NAMALWA (cell line): ENCODE data around the gene GPR37L1.
A peak's percentile ranks its signal among the peaks of the same experiment; 100 is the strongest.
"Not testable (repeated sequence)": the region's sequence is repeated elsewhere in the genome, so short reads cannot be mapped to it uniquely, and the experiment has no call there.

Source experiments
- DNase-seq: peaks from one replicate; pipeline ENCODE4 v3.0.0-alpha.2; 2015; ENCODE audit warnings: low spot score

The GPR37L1 gene

GRCh38 chr1:202154766-202155477 is 32.2 kb downstream of the GPR37L1 start:
- DNase-seq, result peak; percentile 83

- peak; percentile 62 for DNase-seq
Measured at GRCh38 chr1:202155478-202156021, 32.8 kb downstream of the GPR37L1 start.

GRCh38 chr1:202156590-202156989 is 33.9 kb downstream of the GPR37L1 start:
- DNase-seq, result no peak

- DNase-seq, result no peak
Measured at GRCh38 chr1:202157945-202158344, 35.2 kb downstream of the GPR37L1 start.

GRCh38 chr1:202158810-202159533 is 36.3 kb downstream of the GPR37L1 start:
- DNase-seq, result peak; percentile 68

GRCh38 chr1:202159534-202160371 is 37.0 kb downstream of the GPR37L1 start:
- peak; percentile 70 for DNase-seq

GRCh38 chr1:202160377-202160940 is 37.7 kb downstream of the GPR37L1 start, which contains the start of gene PTPN7:
PTPN7 (minus strand) TSS chr1:202160602; CDS start chr1:202159402, 1,200 bp downstream.
- DNase-seq, result peak; percentile 80

GRCh38 chr1:202161151-202162046 is 38.7 kb downstream of the GPR37L1 start:
- no peak for DNase-seq

GRCh38 chr1:202162047-202162417 is 39.3 kb downstream of the GPR37L1 start:
- DNase-seq, result peak; percentile 46

GRCh38 chr1:202162418-202163280 is 39.9 kb downstream of the GPR37L1 start:
- DNase-seq, result no peak

- DNase-seq, result no peak
Measured at GRCh38 chr1:202163281-202164270, 40.9 kb downstream of the GPR37L1 start.

GRCh38 chr1:202164271-202165037 is 41.7 kb downstream of the GPR37L1 start:
- DNase-seq, result peak; percentile 58

GRCh38 chr1:202165267-202165941 is 42.7 kb downstream of the GPR37L1 start:
- no peak for DNase-seq

- DNase-seq, result no peak
Measured at GRCh38 chr1:202165942-202166843, 43.5 kb downstream of the GPR37L1 start.

GRCh38 chr1:202167054-202167453 is 44.3 kb downstream of the GPR37L1 start:
- DNase-seq, result not testable (repeated sequence)
